ENCODE data around the gene ZNF853.

DNA sequence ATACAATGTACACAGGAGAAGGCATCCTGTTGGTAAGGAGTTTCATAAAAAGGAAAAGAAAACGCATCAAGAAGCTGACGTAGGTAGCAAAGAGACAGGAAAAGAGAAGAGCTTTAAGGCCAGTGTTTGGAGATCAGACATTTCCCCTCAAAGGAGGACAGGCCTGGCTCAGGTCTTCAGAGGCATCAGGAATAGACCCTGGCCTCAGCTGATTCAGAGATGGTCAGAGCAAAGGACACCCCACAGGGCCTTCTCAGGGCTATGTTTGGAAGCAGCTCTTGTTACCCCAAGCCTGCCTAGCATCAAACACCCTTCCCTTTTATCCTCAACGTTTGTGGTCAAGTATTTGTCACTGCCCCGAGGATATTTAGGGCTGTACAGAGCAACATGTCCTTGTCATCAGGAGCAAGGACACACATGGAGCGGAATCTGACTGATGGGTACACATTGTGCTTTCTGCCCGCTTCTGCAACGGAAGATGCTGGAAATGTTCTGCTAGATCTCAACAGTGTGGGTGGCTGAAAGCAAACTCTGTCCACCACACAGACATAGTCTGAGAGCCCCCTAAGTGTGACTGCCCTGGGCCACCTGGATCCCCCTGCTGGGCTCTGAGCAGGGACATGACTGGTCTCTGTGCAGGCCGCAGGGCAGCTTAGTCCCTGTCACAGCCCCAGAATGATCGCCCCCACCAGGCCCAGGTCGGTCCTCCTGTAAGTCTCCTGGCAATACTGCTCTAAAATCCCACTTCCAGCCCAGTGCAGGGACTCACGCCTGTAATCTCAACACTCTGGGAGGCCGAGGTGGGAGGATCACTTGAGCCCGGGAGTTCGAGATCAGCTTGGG is 39.2 kb upstream of the ZNF853 start:
- TF ChIP-seq, protein P1, sequence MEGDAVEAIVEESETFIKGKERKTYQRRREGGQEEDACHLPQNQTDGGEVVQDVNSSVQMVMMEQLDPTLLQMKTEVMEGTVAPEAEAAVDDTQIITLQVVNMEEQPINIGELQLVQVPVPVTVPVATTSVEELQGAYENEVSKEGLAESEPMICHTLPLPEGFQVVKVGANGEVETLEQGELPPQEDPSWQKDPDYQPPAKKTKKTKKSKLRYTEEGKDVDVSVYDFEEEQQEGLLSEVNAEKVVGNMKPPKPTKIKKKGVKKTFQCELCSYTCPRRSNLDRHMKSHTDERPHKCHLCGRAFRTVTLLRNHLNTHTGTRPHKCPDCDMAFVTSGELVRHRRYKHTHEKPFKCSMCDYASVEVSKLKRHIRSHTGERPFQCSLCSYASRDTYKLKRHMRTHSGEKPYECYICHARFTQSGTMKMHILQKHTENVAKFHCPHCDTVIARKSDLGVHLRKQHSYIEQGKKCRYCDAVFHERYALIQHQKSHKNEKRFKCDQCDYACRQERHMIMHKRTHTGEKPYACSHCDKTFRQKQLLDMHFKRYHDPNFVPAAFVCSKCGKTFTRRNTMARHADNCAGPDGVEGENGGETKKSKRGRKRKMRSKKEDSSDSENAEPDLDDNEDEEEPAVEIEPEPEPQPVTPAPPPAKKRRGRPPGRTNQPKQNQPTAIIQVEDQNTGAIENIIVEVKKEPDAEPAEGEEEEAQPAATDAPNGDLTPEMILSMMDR (IDR thresholded peaks at IDR 0.05 in 8 of 11, conservative IDR thresholded peaks at IDR 0.05 in 3 of 11), result no peak
- TF ChIP-seq POLR2AphosphoS5 (IDR thresholded peaks at IDR 0.05), result no peak
- TF ChIP-seq POLR2A (IDR thresholded peaks at IDR 0.05), result no peak

Data from spleen (tissue), 7 donors.